ENCODE results near the gene OR5AN1. TPM values are rescaled to one million over a fixed set of nuclear protein-coding genes. Genes with fewer than 3 reads are reported as not detected.

OR5AN1 gene
- total RNA-seq, 1 donor from 2014 or later = not detected

Other genes starting within 250 kb of the OR5AN1 start
- 26.4 and 52.6 TPM in 2 replicates for gene FAM111A, start 216.0 kb upstream of the OR5AN1 start, total RNA-seq
- 8.7 and 61.5 TPM in 2 replicates for gene DTX4, start 186.8 kb upstream of the OR5AN1 start, total RNA-seq
- not detected in 2 replicates for gene MPEG1, start 146.0 kb upstream of the OR5AN1 start, total RNA-seq
- gene OR5A2, start 67.5 kb downstream of the OR5AN1 start, total RNA-seq = not detected in 2 replicates
- not detected in 2 replicates for gene OR5A1, start 77.6 kb downstream of the OR5AN1 start, total RNA-seq
- not detected in 2 replicates for gene OR4D6, start 98.1 kb downstream of the OR5AN1 start, total RNA-seq
- gene OR4D10, start 114.4 kb downstream of the OR5AN1 start, total RNA-seq = not detected in 2 replicates
- gene OR4D11, start 144.7 kb downstream of the OR5AN1 start, total RNA-seq = not detected in 2 replicates
- not detected in 2 replicates for gene OR4D9, start 152.6 kb downstream of the OR5AN1 start, total RNA-seq

Data from lung microvascular endothelial cell (primary cell).